Neural cell (in vitro differentiated cells): Measurements from ENCODE around the gene ZDHHC9. TPM values are rescaled to one million over a fixed set of nuclear protein-coding genes. Genes with fewer than 3 reads are reported as not detected.

Source experiments
- H2AFZ ChIP-seq: fragments of 200-600, 300-800 bp; sonication (generic), shearing (Covaris generic); 2 replicates; pipeline ENCODE4 v1.6.0; 2014; ENCODE audit warnings: low read depth, mild to moderate bottlenecking, antibody characterized with exemption, low read length, moderate library complexity
- H3F3A ChIP-seq: fragments of 200-600 bp; shearing (Covaris generic); 2 replicates; pipeline ENCODE4 v1.6.1; 2016; ENCODE audit warnings: mild to moderate bottlenecking, moderate library complexity, mixed read lengths, antibody characterized with exemption, low read length; ENCODE audit not compliant: insufficient read depth, poor library complexity, severe bottlenecking
- H3K27ac ChIP-seq: fragments of 200-600, 300-800 bp; sonication (generic), shearing (Covaris generic); 2 replicates; pipeline ENCODE4 v1.5.1; 2014; ENCODE audit warnings: mild to moderate bottlenecking, low read length, moderate library complexity
- H3K27me3 ChIP-seq: fragments of 300-800, 200-600 bp; sonication (generic), shearing (Covaris generic); 2 replicates; pipeline ENCODE4 v1.6.0; 2014; ENCODE audit warnings: mild to moderate bottlenecking, low read depth, low read length, moderate library complexity; ENCODE audit not compliant: insufficient read depth
- H3K36me3 ChIP-seq: fragments of 300-800, 200-600 bp; sonication (generic), shearing (Covaris generic); 2 replicates; pipeline ENCODE4 v1.5.1; 2014; ENCODE audit warnings: mild to moderate bottlenecking, antibody characterized with exemption, low read length, moderate library complexity; ENCODE audit not compliant: insufficient read depth
- H3K4me2 ChIP-seq: fragments of 300-800, 200-600 bp; sonication (generic), shearing (Covaris generic); 2 replicates; pipeline ENCODE4 v1.6.0; 2014; ENCODE audit warnings: mild to moderate bottlenecking, low read length
- H3K4me3 ChIP-seq: fragments of 300-800, 200-600 bp; sonication (generic), shearing (Covaris generic); 2 replicates; pipeline ENCODE4 v1.5.1; 2014; ENCODE audit warnings: mild to moderate bottlenecking, low read length, moderate library complexity
- H3K79me2 ChIP-seq: fragments of 200-600 bp; shearing (Covaris generic); replicated peaks from 2 replicates; pipeline ENCODE4 v1.6.0; 2014; ENCODE audit warnings: mild to moderate bottlenecking, low read length, moderate library complexity; ENCODE audit not compliant: insufficient read depth
- H3K9ac ChIP-seq: fragments of 300-800, 200-600 bp; sonication (generic), shearing (Covaris generic); 2 replicates; pipeline ENCODE4 v1.6.1; 2016; ENCODE audit warnings: mild to moderate bottlenecking, low read length, mixed read lengths
- H3K9me2 ChIP-seq: fragments of 200-600 bp; shearing (Covaris generic); 2 replicates; pipeline ENCODE4 v1.6.1; 2016; ENCODE audit warnings: mild to moderate bottlenecking, low read length, mixed read lengths; ENCODE audit not compliant: insufficient read depth
- H3K9me3 ChIP-seq: fragments of 200-600, 300-800 bp; sonication (generic), shearing (Covaris generic); 2 replicates; pipeline ENCODE4 v1.6.1; 2016; ENCODE audit warnings: mild to moderate bottlenecking, mixed run types, low read length, moderate library complexity, mixed read lengths
- H4K20me1 ChIP-seq: fragments of 200-600 bp; shearing (Covaris generic); 2 replicates; pipeline ENCODE4 v1.6.1; 2016; ENCODE audit warnings: mild to moderate bottlenecking, mixed run types; ENCODE audit not compliant: insufficient read depth
- CTCF ChIP-seq: fragments of 450-650 bp; IDR thresholded peaks from 2 replicates; pipeline ENCODE4 v1.5.1; 2014; ENCODE audit warnings: antibody characterized with exemption, mild to moderate bottlenecking, moderate library complexity; ENCODE audit not compliant: poor library complexity, severe bottlenecking
- EP300 ChIP-seq: fragments of 450-650 bp; conservative IDR thresholded peaks from 2 replicates; pipeline ENCODE4 v1.6.1; 2014; ENCODE audit warnings: antibody characterized with exemption, mild to moderate bottlenecking, moderate library complexity; ENCODE audit not compliant: poor library complexity, severe bottlenecking
- EZH2 ChIP-seq: fragments of 200-600, 300-800 bp; shearing (Covaris generic), sonication (generic); IDR thresholded peaks from 2 replicates; pipeline ENCODE4 v1.6.1; 2014; ENCODE audit warnings: antibody characterized with exemption, low read length, borderline replicate concordance, mild to moderate bottlenecking; ENCODE audit not compliant: insufficient read depth, poor library complexity, severe bottlenecking
- MXI1 ChIP-seq: fragments of 450-650 bp; conservative IDR thresholded peaks from 2 replicates; pipeline ENCODE4 v1.6.1; 2014; ENCODE audit warnings: antibody characterized with exemption, mild to moderate bottlenecking; ENCODE audit not compliant: poor library complexity, severe bottlenecking
- POLR2AphosphoS5 ChIP-seq: IDR thresholded peaks from 2 replicates; pipeline ENCODE4 v1.6.1; 2012
- RAD21 ChIP-seq: fragments of 450-650 bp; conservative IDR thresholded peaks from 2 replicates; pipeline ENCODE4 v1.6.1; 2014; ENCODE audit warnings: antibody characterized with exemption, mild to moderate bottlenecking, moderate library complexity
- SMC3 ChIP-seq: fragments of 450-650 bp; conservative IDR thresholded peaks from 2 replicates; pipeline ENCODE4 v1.6.1; 2014; ENCODE audit warnings: antibody characterized with exemption, mild to moderate bottlenecking, moderate library complexity; ENCODE audit not compliant: poor library complexity
- TAF1 ChIP-seq: IDR thresholded peaks from 2 replicates; pipeline ENCODE4 v1.6.1; 2012; ENCODE audit warnings: low read depth
- polyA plus RNA-seq: library from polyadenylated mRNA; depleted of rRNA; stranded (reverse); fragments of >200 nt; gene quantifications from 2 replicates; pipeline ENCODE4 v1.2.3, GENCODE V29; 2014
- TF ChIP-seq, protein P1 (sequence below): IDR thresholded peaks from 2 replicates; pipeline ENCODE4 v1.6.1; 2012; ENCODE audit warnings: borderline replicate concordance

ZDHHC9 gene
- polyA plus RNA-seq, 1 donor from 2014 or later: 24.9 TPM

- no peaks in the 10 kb centered on the region for H4K20me1 ChIP-seq
- no peaks in the 10 kb centered on the region for H3F3A ChIP-seq
- no peak overlapping the region for H3K4me2 ChIP-seq
- no peaks in the 10 kb centered on the region for H3K9me2 ChIP-seq
- no peak overlapping the region for H3K4me3 ChIP-seq
- no peaks in the 10 kb centered on the region for H3K79me2 ChIP-seq
- no peak overlapping the region for H3K27ac ChIP-seq
- no peak overlapping the region for H3K9ac ChIP-seq
- TF ChIP-seq MXI1: no peak
- TF ChIP-seq SMC3: no peak
- TF ChIP-seq, protein P1, sequence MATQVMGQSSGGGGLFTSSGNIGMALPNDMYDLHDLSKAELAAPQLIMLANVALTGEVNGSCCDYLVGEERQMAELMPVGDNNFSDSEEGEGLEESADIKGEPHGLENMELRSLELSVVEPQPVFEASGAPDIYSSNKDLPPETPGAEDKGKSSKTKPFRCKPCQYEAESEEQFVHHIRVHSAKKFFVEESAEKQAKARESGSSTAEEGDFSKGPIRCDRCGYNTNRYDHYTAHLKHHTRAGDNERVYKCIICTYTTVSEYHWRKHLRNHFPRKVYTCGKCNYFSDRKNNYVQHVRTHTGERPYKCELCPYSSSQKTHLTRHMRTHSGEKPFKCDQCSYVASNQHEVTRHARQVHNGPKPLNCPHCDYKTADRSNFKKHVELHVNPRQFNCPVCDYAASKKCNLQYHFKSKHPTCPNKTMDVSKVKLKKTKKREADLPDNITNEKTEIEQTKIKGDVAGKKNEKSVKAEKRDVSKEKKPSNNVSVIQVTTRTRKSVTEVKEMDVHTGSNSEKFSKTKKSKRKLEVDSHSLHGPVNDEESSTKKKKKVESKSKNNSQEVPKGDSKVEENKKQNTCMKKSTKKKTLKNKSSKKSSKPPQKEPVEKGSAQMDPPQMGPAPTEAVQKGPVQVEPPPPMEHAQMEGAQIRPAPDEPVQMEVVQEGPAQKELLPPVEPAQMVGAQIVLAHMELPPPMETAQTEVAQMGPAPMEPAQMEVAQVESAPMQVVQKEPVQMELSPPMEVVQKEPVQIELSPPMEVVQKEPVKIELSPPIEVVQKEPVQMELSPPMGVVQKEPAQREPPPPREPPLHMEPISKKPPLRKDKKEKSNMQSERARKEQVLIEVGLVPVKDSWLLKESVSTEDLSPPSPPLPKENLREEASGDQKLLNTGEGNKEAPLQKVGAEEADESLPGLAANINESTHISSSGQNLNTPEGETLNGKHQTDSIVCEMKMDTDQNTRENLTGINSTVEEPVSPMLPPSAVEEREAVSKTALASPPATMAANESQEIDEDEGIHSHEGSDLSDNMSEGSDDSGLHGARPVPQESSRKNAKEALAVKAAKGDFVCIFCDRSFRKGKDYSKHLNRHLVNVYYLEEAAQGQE: no peak
- TF ChIP-seq POLR2AphosphoS5: no peak
- TF ChIP-seq RAD21: no peak
- no peaks in the 10 kb centered on the region for H3K36me3 ChIP-seq
- no peaks in the 10 kb centered on the region for H3K9me3 ChIP-seq
- H3K27me3 ChIP-seq: no peaks in the 10 kb centered on the region
- H2AFZ ChIP-seq: no peak overlapping the region
These were observed 55.2 kb downstream of the ZDHHC9 start for GRCh38 chrX:129788527-129788926.

- no peaks in the 10 kb centered on the region for H3K9me2 ChIP-seq
- H3K27ac ChIP-seq: no peak overlapping the region
- no peaks in the 10 kb centered on the region for H3K27me3 ChIP-seq
- no peaks in the 10 kb centered on the region for H3K79me2 ChIP-seq
- H3K4me2 ChIP-seq: no peak overlapping the region
- TF ChIP-seq EZH2 (no peak), RAD21 (no peak), SMC3 (no peak), EP300 (no peak), POLR2AphosphoS5 (no peak), MXI1 (no peak), CTCF (no peak), TAF1 (no peak)
- TF ChIP-seq, protein P1: no peak
- no peak overlapping the region for H2AFZ ChIP-seq
- no peaks in the 10 kb centered on the region for H3F3A ChIP-seq
- no peaks in the 10 kb centered on the region for H3K36me3 ChIP-seq
- no peak overlapping the region for H3K4me3 ChIP-seq
- no peaks in the 10 kb centered on the region for H4K20me1 ChIP-seq
- H3K9me3 ChIP-seq: no peaks in the 10 kb centered on the region
- H3K9ac ChIP-seq: no peak overlapping the region
These were observed 56.2 kb downstream of the ZDHHC9 start for GRCh38 chrX:129787336-129788055.
